GM20000 (cell line): Measurements from ENCODE around the gene COL18A1.

Source experiments
- DNase-seq: peaks from one replicate; pipeline ENCODE4 v3.0.0; 2012; ENCODE audit warnings: low spot score
- TF ChIP-seq, protein P1 (sequence below): IDR thresholded peaks from 2 replicates; pipeline ENCODE4 v1.5.1; 2012; ENCODE audit warnings: mild to moderate bottlenecking, control low read depth; ENCODE audit errors: extremely low read depth, missing control alignments

COL18A1 gene

DNA sequence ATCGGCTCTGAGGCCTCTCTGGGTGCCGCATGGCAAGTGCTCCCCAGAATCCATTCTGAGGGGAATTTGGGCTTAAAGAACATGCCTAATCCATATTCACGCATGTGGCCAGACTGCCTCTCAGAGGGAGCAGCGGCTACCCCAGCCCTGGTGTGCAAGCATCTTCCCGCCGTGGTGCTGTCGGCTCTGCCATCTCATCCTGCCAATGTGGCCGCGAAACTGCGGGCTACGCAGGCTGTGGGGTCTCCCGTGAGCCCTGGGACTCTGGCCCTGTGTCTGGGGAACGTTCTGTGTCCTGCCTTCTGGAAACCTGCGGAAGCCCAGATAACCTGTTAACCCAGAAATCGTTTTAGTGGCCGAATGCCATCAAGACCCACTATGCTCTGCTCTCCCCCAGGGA lies 76.6 kb downstream of the COL18A1 start:
- DNase-seq, result no peak

DNA sequence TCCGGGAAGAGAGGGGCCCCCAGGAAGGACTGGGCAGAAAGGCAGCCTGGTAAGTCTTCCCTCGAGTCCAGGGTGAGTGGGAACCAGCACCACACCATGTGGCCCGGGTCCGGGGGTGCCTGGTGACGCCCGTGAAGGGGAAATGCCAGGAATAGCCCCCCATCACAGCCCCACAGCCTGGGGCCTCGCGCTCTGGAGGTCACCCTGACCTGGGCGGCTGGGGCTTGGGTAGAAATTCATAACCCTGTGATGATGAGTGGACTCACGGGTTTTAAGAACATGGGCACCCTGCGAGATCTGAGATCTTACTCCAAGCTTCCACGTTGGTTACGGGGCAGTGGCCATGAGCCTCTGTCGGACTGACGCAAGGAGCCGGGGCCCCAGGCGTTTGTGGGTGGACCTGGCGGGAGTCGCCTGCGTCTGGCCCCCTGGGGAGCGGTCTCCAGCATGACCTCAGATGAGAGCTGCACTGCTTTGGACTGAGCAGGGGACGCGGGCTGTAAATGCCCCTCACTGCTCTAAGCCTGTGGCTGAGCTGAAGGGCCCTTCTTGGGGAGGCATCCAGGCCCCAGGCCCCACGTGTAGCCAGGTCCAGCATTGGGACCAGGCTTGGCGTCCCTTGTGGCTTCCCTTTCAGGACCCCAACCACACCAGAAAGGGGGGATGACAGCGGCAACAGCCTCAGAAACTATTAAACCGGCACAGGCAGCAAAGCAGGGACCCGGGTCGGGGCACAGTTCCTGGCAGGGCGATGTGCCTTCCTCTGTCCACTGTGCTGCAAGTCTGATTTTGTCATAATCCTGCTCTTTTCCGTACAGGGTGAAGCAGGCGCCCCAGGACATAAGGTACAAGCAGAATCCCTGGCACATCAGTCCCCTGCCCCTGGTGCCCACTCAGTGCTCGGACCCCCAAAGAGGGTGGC lies 77.3 kb downstream of the COL18A1 start:
- TF ChIP-seq, protein P1, sequence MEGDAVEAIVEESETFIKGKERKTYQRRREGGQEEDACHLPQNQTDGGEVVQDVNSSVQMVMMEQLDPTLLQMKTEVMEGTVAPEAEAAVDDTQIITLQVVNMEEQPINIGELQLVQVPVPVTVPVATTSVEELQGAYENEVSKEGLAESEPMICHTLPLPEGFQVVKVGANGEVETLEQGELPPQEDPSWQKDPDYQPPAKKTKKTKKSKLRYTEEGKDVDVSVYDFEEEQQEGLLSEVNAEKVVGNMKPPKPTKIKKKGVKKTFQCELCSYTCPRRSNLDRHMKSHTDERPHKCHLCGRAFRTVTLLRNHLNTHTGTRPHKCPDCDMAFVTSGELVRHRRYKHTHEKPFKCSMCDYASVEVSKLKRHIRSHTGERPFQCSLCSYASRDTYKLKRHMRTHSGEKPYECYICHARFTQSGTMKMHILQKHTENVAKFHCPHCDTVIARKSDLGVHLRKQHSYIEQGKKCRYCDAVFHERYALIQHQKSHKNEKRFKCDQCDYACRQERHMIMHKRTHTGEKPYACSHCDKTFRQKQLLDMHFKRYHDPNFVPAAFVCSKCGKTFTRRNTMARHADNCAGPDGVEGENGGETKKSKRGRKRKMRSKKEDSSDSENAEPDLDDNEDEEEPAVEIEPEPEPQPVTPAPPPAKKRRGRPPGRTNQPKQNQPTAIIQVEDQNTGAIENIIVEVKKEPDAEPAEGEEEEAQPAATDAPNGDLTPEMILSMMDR, result no peak

More for the DNA sequence above, 76.6 kb downstream of the COL18A1 start:
- TF ChIP-seq, protein P1, result no peak

DNA sequence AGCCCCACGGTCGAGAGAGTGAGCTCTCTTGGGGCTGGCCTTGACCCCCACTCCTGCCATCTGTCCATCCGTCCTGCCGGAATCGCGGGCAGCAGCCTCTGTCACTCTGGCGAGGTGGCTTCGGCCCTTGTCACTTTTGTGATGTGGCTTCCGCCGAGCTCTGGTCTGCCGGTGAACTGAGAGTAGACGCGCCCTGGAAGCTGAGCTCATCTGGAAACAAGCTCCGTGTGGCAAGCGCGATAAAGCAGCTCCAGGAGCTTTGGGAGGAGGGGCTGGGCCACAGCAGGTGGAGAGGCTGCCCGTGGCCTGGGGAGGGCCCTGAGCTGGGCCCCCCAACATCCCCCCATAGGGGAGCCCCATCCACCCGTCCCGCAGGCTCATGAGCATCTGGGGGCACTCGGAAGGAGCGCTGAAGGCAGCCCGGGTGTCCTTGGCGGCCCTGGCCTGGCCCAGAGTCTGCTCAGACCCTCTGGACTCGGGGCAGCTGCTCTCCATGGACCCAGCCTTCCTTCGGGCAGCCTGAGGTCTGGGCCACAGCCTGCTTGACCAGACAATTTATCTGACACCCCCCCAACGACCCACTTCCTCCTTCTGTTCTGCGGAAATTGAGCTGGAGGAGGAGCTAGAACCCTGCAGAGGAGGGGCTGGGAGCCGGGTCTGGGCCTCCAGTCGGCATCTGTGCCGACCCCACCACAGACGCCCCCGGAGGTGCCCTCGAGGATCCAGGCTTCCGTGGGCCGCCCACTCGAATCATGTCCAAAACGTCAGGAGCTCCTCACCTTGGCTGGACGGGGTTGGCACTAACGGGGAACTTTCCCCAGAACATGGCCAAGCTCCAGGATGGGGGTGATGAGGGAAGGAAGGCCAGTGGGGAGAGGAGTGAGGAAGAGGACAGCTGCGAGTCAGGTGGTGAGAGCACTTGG lies 78.2 kb downstream of the COL18A1 start:
- TF ChIP-seq, protein P1, result no peak
- DNase-seq, result no peak

More for the DNA sequence above, 77.3 kb downstream of the COL18A1 start:
- DNase-seq, result no peak

DNA sequence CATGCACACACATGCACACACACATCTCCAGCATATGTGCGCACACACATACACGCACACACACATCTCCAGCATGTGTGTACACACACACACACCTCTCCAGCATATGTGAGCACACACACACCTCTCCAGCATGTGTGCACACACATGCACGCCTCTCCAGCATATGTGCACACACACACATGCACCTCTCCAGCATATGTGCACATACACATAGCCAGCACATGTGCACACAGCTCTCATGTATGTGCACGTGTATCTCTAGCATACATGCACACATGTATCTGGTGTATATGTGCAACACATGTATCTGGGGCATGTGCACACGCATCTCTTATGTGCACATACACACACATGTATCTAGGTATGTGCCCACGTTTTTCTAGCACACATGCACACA lies 79.4 kb downstream of the COL18A1 start:
- DNase-seq, result no peak
- TF ChIP-seq, protein P1, result no peak

DNA sequence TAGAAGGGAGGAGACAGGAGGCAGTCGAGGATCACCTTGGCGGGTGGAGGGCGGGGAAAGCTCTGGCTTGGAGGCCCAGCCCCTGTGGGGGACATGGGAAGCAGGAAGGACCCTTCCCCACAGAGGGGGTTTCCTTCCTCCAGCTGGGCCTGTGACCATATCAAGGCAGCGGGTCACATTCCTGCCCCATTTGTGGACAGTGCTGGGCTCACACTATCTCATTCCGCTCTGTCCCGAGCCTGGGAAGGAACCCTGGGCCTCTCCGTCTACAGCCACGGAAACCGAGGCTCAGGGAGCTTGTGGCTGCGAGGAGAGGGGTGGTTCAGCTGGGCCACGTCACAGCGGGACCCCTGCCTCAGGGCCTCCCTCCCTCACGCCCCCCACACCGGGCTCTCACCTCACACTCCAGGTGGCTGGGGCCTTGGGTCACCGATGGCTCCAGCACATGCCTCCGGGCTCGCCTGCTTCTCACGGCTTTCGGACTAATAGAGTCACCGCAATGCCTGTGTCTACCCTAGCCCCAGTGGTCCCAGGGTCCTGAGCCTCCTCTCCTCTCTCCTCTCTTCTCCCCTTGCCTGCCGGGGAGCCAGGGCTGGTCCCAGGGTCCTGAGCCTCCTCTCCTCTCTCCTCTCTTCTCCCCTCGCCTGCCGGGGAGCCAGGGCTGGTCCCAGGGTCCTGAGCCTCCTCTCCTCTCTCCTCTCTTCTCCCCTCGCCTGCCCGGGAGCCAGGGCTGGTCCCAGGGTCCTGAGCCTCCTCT lies 80.9 kb downstream of the COL18A1 start:
- TF ChIP-seq, protein P1, result no peak

DNA sequence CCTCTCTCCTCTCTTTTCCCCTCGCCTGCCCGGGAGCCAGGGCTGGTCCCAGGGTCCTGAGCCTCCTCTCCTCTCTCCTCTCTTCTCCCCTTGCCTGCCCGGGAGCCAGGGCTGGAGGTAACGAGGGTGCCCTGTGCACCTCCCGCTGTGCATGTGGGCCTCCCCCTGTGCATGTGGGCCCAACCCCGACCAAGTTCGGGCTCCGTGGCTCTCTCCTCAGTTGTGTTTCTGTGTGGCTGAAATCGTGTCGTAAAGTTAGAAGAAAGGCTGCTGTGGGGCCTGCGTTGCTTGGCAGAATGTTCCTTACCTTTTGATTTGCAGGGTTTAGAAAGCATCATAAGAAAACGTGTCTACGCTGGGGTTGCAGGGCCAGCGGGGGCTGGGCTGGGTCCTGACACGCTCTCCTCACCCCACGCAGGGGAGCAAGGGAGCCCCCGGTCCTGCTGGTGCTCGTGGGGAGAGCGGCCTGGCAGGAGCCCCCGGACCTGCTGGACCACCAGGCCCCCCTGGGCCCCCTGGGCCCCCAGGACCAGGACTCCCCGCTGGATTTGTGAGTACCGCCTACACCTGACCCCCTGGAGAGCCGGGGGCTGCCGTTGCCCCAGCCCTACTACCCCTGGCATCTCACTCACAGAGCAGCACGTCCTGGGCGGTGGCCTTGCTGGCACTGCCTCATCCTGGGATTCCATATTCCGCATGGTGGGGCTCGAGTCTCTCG lies 81.6 kb downstream of the COL18A1 start:
- DNase-seq, result no peak
- TF ChIP-seq, protein P1, result no peak

More for the DNA sequence above, 80.9 kb downstream of the COL18A1 start:
- DNase-seq, result no peak
